Suppressor macrophage treated with lipopolysaccharide for 4 hours (primary cell): ENCODE results near the gene PLCB1.
A peak's percentile ranks its signal among the peaks of the same experiment; 100 is the strongest.

Experiments
- DNase-seq: peaks from one replicate; pipeline ENCODE4 v3.0.0-alpha.2; 2020

Gene PLCB1

GRCh38 chr20:8749986-8750385, 617.9 kb downstream of the PLCB1 start:
- no peak for DNase-seq

DNA sequence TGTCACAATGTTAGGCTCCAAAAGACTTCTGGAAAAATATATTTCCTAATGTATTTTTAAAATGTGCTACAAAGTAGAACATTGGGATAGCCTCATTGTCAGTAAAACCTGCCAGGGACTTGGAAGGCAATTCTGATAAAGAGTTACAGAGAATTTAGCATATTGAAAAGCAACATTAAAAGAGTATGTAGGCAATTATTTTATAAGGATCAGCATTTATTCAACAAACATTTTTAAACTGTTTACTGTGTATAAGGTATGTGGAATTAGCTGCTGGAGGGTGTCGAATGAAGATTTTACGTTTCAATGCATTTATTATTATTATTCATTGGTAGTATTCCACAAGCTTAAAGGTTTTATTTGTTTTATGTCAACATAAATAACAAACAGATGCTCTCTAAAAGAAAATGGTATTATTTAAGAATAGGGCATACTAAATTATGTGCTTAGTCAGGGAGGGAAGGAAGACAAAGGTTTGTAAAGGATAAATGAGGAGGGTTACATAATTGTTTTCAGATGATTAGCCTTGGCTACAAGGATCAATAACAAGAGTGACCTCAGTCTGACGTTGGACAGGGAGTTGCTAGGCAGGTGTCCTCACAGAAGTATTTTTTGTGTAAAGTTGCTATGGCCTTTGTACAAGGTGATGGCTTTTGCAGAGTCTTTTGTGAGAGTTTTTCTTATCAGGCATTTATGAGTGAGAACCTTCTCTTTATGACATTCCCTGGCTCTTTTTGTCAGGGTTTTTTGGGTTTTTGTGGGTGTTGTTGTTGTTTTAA, 623.5 kb downstream of the PLCB1 start:
- DNase-seq = no peak

DNA sequence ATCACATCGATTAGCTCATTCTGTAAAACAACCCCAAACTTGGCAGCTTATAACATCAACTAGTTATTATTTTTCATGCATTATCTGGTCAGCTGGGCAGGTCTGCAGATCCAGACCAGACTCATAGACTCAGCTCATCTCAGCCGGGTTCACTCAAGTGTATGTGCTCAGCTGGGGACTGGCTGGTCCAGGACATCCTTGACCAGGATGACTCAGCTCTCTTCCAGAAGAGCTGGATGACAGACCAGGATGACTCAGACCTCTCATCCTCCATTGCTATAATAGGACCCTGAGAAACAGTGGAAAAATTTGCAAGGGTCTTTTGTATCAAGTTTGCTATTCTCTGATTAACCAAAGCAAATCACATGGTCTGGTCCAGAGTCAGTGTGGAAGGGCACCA, 624.3 kb downstream of the PLCB1 start:
- peak; percentile 33 for DNase-seq

- DNase-seq = no peak
These were observed 625.1 kb downstream of the PLCB1 start for GRCh38 chr20:8757146-8757545.

GRCh38 chr20:8764344-8764962, 632.4 kb downstream of the PLCB1 start:
- DNase-seq = no peak

DNA sequence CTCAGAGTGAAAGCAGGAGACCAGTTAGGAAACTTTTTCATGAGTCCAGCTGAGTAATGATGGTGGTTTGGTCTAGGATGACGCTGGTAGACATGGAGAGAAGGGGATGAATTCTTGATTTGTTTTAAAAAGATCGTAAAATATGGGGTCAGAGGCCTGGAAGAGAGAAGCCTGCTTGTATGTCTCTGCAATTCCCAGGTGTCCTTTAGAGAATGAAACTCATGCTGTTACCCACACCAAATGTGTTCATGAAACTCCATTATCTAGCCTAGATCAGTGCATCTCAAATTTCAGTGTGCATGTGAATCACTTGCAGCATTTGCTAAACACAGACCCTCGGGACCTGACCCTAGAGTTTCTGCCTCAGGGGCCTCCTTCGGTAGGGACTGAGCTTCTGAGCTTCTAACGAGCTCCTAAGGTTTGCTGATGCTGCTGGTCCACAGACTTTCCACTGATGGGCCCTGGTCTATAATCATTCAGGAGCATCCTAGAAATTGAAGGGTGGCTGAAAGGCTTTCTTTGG, 634.9 kb downstream of the PLCB1 start:
- DNase-seq = no peak

DNA sequence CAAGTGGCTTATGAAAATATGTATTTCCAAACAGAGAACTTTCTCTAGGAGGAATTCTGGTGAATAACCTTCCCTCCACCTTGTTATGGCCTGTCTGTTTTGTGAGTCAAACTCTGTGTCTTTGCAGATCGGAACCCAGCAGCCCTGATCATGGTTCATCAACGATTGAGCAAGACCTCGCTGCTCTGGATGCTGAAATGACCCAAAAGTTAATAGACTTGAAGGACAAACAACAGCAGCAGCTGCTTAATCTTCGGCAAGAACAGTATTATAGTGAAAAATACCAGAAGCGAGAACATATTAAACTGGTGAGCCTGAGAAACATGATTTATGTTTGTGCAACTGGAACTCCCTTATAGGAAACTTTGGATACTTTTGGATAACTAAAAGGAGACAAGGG, 642.3 kb downstream of the PLCB1 start:
- DNase-seq = no peak

- DNase-seq = peak; percentile 22
These were observed 645.8 kb downstream of the PLCB1 start for GRCh38 chr20:8777911-8778310.

DNA sequence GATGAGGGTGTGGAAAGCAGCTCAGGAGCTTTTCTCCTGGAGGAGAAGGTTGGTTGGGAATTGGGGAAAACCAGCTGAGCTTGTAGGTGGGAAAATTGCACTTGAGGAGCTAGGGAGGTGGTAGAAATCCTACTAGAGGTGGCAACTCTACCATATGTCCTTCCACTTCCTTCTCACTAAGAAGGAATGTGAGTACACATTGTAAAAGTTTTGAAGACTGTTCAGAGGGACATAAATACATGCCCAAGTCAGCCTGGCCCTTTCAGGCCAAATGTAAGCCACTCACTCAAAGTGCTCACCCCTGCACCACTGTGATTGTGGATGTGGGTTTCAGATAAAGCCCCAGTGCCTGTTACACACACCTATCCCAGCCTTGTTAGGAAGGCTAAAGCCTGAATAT, 646.3 kb downstream of the PLCB1 start:
- no peak for DNase-seq

GRCh38 chr20:8780915-8781314, 648.8 kb downstream of the PLCB1 start:
- no peak for DNase-seq

GRCh38 chr20:8782804-8783203, 650.7 kb downstream of the PLCB1 start:
- DNase-seq = no peak

GRCh38 chr20:8783734-8784133, 651.7 kb downstream of the PLCB1 start:
- no peak for DNase-seq

- DNase-seq = no peak
These were observed 654.3 kb downstream of the PLCB1 start for GRCh38 chr20:8786383-8786782.

GRCh38 chr20:8787090-8787489, 655.0 kb downstream of the PLCB1 start:
- DNase-seq = no peak

DNA sequence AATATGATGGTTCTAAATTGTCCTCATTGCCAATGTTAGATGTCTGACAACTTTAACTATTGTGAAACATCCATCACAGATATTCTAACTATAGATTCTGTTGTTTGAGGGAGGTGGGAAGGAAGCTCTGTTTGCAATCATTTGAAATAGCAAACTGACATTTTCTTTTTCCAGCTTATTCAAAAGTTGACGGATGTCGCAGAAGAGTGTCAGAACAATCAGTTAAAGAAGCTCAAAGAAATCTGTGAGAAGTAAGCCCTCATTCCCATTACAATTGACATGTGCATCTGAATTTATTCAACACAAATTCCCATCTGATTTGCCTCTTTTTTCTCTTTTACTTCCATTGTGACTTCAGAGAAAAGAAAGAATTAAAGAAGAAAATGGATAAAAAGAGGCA, 656.2 kb downstream of the PLCB1 start:
- DNase-seq = no peak

DNA sequence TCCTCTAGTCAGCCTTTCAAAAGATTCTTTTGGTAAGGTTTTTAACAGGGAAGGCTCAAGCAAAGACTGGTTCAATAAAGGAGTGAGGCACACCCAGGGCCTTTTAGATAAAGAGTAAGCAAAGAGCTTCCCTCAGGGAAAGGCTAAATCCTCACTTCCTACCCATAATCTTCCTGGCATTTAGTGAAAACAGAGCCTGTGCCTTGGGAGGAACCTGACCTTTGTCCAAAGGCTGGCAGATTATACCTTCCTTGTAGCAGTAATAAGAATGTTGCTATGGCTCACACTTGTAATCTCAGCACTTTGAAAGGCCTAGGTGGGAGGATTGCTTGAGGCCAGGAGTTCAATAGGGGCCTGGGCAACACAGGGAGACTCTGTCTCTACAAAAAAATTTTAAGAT, 656.8 kb downstream of the PLCB1 start:
- DNase-seq = no peak

DNA sequence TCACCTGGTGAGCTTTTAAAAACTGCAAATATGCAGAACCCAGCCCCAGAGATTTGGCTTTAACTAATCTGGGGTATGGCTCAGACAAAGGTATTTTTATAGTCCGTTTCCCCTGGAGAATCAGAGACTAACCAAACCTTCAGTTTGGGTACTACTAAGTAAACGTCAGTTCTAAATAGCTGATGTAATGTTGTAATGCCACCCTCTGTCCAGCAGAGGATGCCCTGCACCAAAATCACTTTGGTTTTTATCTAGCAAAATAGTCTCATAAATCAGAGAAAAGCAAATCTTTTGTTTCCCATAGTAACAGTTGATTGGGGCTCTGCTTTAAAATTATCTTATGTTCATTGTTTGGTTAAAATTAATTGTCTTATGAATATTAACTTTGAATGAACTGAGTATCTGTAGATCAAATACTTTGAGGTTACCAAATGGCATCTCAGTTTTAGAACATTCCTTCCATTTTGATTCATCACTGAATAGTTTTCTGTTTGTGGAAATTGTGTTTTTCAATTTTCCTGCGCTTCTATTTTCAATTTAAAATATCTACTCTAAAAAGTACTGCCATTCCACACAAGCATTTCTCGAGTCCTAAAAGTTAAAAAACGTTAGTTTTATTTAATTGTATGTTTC, 658.5 kb downstream of the PLCB1 start:
- DNase-seq = peak; percentile 59

GRCh38 chr20:8795404-8795803, 663.3 kb downstream of the PLCB1 start:
- DNase-seq = no peak

- DNase-seq = no peak
These were observed 664.1 kb downstream of the PLCB1 start for GRCh38 chr20:8796088-8796660.

- no peak for DNase-seq
These were observed 666.4 kb downstream of the PLCB1 start for GRCh38 chr20:8798505-8798904.

DNA sequence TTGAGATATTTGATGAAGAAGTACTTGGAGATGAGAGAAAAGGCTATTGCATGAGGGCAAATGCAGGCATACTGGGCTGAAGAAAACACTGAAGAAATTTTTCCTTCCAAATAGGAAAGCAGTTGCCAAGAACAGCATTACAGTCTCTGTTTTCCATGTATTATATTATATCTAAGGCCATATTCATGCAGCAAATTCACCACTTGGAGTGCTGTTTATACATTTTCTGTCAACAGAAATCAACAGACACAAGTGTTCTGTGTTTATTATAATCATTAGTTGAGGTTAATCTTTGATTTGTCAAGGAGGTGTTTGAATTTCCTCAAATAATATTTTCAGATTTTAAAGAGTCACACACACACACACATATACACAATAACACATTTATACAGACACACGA, 668.0 kb downstream of the PLCB1 start:
- DNase-seq = no peak

DNA sequence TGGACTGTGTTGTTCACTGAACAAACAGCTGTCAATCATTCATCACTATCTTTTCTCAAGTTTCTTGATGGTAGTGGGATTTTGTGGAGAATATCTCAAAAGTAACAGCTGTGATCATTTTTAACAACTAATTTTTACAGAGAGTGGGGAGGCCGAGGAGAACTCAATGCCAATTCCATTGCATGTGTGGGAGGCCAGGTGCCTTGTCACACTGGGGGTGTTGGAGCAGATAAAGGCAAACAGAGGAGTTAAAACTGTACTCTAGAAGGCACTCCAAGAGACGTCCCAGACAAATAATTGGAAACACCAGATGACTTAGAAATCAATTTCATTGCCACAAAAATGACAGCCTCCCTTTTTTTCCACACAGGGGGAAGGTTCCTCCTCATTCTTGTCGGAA, 669.6 kb downstream of the PLCB1 start:
- DNase-seq = no peak

GRCh38 chr20:8803065-8803464, 671.0 kb downstream of the PLCB1 start:
- DNase-seq = no peak

DNA sequence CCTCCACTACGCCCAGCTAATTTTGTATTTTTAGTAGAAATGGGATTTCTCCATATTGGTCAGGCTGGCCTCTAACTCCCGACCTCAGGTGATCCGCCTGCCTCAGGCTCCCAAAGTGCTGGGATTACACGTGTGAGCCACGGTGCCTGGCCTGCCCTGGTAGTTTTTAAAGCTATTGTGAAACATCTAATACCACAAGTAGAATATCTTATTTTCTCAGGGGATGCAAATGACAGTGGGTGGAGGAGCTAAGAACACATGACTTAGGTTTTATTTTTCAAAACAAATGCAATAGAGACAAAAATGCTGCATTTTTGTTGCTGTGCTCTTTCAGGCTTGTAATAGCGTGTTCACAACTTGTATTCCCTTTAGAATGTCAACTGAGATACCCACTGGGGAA, 671.9 kb downstream of the PLCB1 start:
- DNase-seq = no peak
